ENCODE measurements around the gene SEL1L3.

SEL1L3 gene

DNA sequence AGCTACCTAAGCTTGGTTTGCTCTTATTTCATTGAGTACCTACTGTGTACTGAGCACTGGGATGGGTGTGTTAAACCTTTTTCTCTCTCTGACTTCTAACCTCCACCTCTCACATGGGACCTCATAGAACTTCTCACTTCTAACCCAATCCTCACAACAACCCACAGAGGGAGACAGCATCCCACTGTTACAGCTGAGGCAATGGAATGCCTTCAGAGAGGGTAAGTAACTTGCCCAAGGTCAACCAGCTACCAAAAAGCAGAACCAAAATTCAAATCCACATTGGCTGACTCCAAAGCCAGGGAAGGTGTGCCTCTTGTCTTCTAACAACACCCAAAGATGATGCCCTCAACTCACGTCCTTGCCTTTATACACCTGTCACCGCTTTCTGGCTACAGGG is 5.4 kb downstream of the SEL1L3 start:
- no peak for DNase-seq

DNA sequence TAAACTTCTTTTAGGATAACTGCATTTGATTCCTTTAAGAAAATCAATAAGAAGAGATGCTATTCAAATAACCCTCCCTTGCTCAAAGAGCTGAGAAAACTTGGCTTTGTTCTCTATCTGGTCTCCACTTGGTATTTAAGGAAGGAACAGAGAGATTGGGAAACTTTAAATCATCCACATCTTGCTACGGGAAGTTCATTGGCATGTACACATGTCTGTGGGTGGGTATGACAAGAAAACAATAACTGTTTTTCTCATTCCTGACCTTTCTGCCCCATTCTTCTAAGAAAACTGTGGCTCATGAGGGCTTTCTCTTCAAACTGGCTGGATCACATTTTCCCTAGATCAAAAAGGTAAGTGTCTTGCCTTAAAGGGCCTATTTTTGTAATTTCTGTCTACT is 6.0 kb downstream of the SEL1L3 start:
- no peak for DNase-seq

DNA sequence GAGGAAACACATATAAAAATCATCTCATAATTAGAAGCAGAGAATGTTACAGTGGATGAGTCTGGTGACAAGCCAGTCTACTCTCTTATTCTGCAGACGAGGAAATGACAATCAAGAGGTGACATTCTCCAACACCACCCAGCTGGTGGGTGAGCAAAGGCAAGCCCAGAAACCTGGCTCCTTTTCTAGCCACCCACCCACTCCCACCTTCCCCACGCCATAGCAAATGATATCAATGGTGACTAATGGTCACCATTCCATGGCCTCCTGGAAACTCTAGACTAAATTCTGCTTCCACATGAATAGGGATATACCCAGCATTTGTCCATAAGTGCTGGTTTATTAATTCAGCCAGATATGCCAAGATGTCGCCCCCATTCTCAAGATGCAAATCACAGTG is 10.7 kb downstream of the SEL1L3 start:
- no peak for DNase-seq

GRCh38 chr4:25847329-25847728 is 15.5 kb downstream of the SEL1L3 start:
- no peak for DNase-seq

DNA sequence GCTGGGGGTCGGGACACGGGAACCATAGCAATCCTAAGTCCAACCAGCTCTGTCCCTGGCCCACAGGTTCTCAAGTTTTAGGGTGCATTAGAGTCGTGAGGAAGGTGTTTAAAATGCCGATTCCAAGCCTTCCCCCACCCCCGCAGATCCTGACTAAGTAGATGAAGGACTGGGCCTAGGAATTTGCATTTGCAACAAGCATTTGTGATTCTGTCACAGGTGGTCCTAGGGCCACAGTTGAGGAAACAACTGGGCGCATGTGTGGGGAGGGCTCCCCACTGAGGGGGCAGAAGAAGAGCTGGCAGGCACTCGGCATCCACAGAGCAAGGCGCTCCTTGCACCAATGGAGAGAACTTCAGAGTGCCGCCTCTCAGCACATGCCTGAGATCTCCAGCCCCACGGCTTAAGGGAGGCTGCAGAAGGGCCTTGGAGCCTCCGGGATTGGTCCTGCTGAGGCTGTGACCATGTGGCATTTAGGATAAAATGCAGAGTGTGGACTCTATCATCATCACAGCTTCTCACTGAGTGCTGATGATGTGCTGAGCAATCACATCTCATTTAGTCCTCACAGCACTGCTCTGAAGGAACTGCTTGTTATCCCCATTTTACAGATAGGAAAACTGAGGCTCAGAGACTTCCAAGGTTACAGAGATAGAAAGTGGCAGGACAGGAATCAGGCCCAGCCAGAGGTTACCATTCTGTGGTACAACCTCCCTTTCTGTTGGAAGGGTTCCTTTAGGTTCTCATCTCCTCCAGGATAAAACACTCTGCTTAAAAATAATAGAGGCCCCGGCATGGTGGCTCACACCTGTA is 16.7 kb downstream of the SEL1L3 start:
- no peak for DNase-seq

DNA sequence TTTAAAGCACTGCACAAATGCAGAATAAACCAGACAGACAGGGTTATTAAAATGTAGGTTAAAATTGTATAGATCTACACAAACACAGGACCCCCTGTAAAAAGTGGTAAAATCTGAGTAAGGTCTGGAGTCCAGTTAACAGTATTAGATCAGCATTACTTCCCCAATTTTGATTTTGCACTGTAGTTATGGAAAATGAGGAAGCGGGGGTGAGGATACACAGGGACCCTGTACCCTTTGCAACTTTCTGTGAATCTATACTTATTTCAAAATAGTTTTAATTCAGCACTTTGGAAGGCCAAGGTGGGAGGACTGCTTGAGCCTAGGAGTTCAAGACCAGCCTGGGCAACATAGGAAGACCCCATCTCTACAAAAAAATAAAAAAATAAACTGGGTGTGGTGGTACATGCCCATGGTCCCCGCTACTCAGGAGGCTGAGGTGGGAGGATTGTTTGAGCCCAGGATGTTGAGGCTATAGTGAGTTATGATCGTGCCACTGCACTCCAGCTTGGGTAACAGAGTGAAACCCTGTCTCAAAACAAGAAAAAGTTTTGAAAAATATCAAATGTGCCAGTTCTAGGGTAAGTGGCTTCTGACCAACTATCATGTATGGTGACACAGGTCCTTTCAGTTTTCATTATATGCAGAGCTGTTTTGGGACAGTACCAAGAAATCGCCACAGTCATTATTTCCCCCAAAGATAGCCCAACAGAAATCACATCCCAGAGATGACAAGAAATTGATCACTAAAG is 17.7 kb downstream of the SEL1L3 start:
- DNase-seq, result no peak

- DNase-seq, result peak in 11 of 56 donors; percentile 4 to 37 (median 22)
Measured at GRCh38 chr4:25843340-25844097, 19.3 kb downstream of the SEL1L3 start.

- no peak for DNase-seq
Measured at GRCh38 chr4:25842229-25842845, 20.5 kb downstream of the SEL1L3 start.

DNA sequence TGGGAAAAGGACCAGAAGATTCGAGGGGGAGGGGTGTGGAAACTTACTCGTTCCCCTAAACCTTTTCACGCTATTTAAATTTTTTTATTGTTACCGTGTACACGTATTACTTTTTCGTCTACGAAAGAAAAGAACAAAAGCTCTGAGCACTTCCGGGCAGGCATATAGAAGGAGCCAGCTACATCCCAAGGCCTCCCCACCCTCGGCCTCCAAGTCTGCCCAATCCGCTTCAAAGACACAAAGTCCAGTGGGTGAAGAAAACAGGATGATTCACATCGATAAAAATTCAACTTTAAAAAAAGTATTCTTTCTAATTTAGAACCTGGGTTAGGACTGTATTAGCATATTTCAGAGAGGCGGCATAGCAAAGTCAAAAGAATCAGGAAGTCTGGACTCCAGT is 23.1 kb downstream of the SEL1L3 start:
- peak in 1 of 56 donors; percentile 18 for DNase-seq

- DNase-seq, result no peak
Measured at GRCh38 chr4:25839233-25839632, 23.6 kb downstream of the SEL1L3 start.

DNA sequence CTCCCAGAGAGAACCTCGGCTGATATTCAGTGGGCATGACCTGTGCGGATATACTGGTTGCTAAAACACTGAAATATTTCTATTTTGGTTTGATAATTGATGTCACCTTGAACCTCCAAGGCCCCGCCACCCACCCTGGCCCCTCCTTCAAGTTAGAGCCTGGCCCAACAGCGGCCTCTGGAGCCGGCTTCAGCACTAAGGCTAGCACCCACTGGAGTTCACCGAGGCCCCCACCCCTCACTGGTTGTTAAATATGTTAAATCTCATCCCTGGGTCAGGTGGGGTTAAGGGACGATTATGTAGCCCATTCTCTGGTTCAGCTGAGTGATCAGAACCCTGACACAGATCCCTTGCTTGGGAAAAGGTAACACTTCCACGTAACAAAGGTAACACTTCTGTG is 24.3 kb downstream of the SEL1L3 start:
- no peak for DNase-seq

DNA sequence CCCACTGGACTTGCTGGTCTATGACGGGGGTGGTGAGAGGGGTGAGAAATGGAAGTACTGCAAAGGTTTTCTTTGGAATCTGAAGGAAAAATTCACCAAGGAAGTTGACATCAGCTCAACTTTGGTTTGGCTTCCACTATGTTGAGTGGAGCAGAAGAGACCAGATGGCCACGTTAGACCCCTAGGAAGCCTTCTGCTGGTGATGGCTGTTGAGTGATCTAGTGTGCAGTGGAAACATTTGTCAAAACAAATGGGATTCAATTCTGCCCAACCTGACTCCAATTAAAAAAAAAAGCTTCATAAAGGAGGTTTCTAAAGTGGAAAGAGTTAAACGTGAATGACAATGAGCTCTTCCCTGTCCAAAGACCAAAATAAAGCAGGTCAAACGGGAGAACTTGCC is 25.7 kb downstream of the SEL1L3 start:
- no peak for DNase-seq

DNA sequence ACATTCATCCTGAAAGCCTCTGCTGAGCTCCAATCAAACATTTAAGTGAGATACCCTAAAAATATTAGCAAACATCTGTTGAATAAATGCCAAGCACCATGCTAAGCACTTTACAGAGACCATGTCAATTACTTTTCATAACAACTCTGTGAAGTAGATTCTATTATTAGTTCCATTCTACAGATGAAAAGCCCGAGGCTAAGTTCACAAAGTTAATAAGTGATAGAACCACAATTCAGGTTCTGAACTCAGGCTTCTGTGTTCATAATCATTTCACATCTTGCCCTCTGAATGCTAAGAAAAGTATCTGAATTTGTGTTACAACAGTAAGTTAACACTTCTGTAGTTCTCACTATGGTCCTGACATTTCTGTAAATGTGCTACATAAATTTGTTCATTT is 27.4 kb downstream of the SEL1L3 start:
- DNase-seq, result no peak

DNA sequence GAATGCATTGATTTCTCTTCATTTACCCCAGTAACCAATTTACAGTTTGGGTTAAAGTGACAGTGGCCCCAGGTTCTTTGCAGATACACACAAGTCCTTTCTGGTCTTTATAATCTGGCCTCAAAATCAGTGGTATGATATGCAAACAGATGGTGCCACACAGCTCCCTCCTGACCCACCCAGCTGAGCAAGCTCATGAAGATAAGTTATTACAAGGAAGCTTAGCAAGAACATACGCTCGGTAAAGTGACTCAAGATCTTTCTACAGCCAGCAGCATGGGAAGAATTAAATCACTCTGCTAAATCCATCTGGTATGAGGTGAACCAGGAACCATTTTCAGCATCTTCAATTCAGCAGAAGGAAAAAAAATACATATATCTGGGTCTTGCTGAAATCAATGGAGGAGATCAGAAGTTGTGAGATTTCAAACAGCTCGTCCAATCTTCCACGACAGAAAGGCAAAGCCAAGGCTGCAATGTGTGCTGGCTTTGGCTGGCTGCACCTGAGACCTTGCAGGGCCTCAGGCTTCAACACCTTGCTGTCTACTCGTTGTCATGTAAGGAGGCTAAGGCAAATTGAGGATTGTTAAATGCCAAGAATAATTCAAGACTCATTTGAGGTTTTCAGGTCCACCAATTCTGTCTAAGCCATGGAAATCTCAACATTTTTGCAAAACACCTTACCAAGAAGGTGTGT is 28.2 kb downstream of the SEL1L3 start:
- no peak for DNase-seq

DNA sequence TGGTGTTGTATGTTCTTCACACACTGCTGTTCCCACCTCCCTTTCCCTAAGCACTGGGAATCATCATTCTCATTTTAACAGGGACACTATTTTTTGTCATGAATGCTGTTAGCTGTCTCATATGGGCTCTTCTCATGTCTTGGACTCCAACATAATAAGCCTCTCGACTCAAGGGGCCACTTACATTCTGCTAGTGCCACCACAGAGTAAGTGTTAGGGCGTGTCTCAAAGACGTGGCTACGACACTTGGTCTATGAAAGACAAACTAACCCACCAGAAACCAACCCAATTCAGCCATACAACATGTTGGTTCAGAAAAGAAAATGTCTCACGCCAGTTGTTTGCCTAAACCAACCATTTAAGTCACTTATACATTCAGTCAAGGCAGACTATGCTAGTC is 32.2 kb downstream of the SEL1L3 start:
- no peak for DNase-seq

DNA sequence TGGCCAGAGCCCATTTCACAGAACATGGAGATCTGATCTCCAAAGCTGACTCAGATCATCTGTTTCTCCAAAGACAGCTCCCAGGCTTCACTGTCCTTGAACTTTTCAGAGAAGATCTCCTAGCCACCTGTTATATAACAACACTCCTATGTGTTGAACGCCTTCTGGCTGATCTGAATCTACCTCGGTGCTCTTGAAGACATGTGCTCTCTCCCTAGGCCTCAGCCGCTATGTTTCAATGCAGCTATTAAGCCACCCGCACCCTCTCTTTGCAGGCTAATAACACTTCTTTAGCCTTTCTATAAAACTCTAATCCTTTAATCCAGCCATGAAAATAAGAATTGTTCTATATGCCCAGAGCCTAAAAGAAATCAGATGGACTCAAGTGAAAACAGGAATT is 34.9 kb downstream of the SEL1L3 start:
- DNase-seq, result no peak

GRCh38 chr4:25827373-25827772 is 35.4 kb downstream of the SEL1L3 start:
- DNase-seq, result no peak

DNA sequence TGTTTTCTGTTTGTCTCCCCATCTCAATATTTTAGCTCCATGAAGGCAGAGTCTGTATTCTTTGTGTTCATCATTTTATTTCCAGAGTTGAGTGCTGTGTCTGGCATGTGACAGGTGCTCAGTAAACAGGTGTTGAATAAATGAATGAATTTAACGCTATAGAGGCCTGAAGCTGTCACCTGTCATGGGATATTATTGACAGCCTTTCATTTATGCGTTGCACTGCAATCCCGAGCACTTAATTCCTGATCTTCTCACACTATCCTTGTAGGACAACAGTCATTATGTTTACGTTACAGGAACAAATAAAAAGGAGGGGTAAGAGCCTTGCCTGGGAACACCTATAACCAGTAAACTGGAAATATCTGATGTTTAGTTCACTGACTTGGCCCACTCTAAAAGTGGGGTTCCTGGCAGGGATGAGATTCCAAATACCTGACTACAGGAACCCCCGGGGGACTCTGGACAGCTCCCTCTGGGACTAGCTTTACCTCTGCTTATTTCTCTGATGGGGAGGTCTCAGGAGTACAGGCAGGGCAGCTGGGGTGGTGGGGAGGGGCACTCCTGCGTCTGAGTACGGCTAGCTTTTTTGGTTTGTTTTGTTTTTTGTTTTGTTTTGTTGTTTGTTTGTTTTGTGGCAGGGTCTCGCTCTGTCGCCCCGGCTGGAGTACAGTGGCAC is 36.6 kb downstream of the SEL1L3 start:
- no peak for DNase-seq

- DNase-seq, result no peak
Measured at GRCh38 chr4:25823632-25824031, 39.2 kb downstream of the SEL1L3 start.

DNA sequence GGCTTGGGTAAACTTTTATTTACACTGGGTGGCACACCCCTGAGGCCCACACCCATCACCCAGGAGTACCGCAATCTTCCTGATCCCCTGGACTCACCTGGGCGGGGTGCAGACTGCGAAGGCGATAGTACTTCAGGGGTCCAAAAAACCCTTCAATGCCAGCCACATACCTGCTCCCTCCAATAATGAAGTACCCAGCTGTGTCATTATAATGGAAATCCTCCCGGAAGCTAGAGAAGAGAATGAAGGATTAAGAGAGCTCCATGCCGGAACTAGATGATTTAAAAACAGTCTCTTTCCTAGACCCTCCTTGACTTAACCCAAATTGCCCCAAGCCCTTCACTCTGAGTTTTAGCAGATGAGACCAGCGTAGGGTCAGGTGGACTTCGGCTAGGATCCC is 40.9 kb downstream of the SEL1L3 start:
- DNase-seq, result no peak
